Liver (tissue), 3 donors: ENCODE data around the gene FRMD5.

Experiments
- EGR1 ChIP-seq, 2 donors: IDR thresholded peaks; 2 replicates each; pipeline ENCODE4 v1.6.1; 2016 to 2018; ENCODE audit warnings: antibody characterized with exemption in 2 of 2, low read depth in 2 of 2
- FOXA1 ChIP-seq: IDR thresholded peaks from 2 replicates; pipeline ENCODE4 v1.6.1; 2016; ENCODE audit warnings: antibody characterized with exemption
- FOXA2 ChIP-seq: IDR thresholded peaks from 2 replicates; pipeline ENCODE4 v1.6.1; 2016; ENCODE audit warnings: antibody characterized with exemption
- GABPA ChIP-seq, 2 donors: IDR thresholded peaks in 1 of 2; conservative IDR thresholded peaks in 1 of 2; 2 replicates each; pipeline ENCODE4 v1.6.1; 2016; ENCODE audit warnings: antibody characterized with exemption in 2 of 2, mild to moderate bottlenecking in 1 of 2, moderate library complexity in 1 of 2
- HNF4A ChIP-seq, 2 donors: conservative IDR thresholded peaks; 2 replicates each; pipeline ENCODE4 v1.6.1; 2016; ENCODE audit warnings: antibody characterized with exemption in 2 of 2, mild to moderate bottlenecking in 2 of 2
- JUND ChIP-seq, 2 donors: IDR thresholded peaks; 2 replicates each; pipeline ENCODE4 v1.6.1; 2016; ENCODE audit warnings: antibody characterized with exemption in 2 of 2
- RXRA ChIP-seq, 2 donors: IDR thresholded peaks; 2 replicates each; pipeline ENCODE4 v1.6.1; 2017 to 2018; ENCODE audit warnings: antibody characterized with exemption in 2 of 2, mild to moderate bottlenecking in 1 of 2
- SP1 ChIP-seq: IDR thresholded peaks from 2 replicates; pipeline ENCODE4 v1.6.1; 2018; ENCODE audit warnings: antibody characterized with exemption, mild to moderate bottlenecking
- TAF1 ChIP-seq: conservative IDR thresholded peaks from 2 replicates; pipeline ENCODE4 v1.6.1; 2016; ENCODE audit warnings: antibody characterized with exemption, mild to moderate bottlenecking
- YY1 ChIP-seq: IDR thresholded peaks from 2 replicates; pipeline ENCODE4 v1.6.1; 2016; ENCODE audit warnings: antibody characterized with exemption, mild to moderate bottlenecking
- TF ChIP-seq, protein P1 (sequence below): fragments of 150-350 bp; IDR thresholded peaks from 2 replicates; pipeline ENCODE4 v1.5.1; 2017; ENCODE audit warnings: improper control_type of control experiment, low read depth, low read length; ENCODE audit not compliant: missing input control
- TF ChIP-seq, protein P2 (sequence below): IDR thresholded peaks from 2 replicates; pipeline ENCODE4 v1.6.1; 2016; ENCODE audit warnings: antibody characterized with exemption
- TF ChIP-seq, protein P3 (sequence below): IDR thresholded peaks from 2 replicates; pipeline ENCODE4 v1.6.1; 2016; ENCODE audit warnings: antibody characterized with exemption, mild to moderate bottlenecking
- TF ChIP-seq, protein P4 (sequence below): IDR thresholded peaks from 2 replicates; pipeline ENCODE4 v1.6.1; 2016; ENCODE audit warnings: antibody characterized with exemption
- donor health status: healthy.
- donor health status: healthy.

DNA sequence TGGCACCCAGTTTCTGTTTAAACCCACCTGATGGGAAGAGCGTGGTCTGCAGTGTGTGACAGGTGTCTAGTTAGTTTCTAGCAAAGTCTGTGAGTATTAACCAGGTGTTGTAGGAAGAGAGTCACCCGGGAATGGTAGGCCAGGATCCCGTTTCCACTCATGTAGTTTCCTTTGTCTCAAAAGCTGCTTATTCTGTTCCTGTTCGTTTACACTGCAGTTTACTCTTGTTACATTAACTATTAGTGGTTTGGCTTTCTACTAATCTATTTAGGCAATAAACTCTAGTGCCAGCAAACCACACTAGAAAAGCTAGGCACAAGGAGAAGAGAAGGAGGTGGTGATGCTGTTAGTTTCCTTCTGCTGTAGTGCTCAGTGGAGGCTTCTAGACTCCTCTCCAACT lies 335.5 kb downstream of the FRMD5 start:
- TF ChIP-seq YY1 (no peak), EGR1 (IDR thresholded peaks at IDR 0.05; ENCODE audit: low read depth in 2 of 2) (no peak), JUND (IDR thresholded peaks at IDR 0.05) (no peak), RXRA (IDR thresholded peaks at IDR 0.05) (no peak), GABPA (IDR thresholded peaks at IDR 0.05 in 1 of 2, conservative IDR thresholded peaks at IDR 0.05 in 1 of 2) (no peak), FOXA1 (no peak), FOXA2 (no peak), SP1 (no peak), TAF1 (no peak), HNF4A (conservative IDR thresholded peaks at IDR 0.05) (no peak)
- TF ChIP-seq, protein P1, sequence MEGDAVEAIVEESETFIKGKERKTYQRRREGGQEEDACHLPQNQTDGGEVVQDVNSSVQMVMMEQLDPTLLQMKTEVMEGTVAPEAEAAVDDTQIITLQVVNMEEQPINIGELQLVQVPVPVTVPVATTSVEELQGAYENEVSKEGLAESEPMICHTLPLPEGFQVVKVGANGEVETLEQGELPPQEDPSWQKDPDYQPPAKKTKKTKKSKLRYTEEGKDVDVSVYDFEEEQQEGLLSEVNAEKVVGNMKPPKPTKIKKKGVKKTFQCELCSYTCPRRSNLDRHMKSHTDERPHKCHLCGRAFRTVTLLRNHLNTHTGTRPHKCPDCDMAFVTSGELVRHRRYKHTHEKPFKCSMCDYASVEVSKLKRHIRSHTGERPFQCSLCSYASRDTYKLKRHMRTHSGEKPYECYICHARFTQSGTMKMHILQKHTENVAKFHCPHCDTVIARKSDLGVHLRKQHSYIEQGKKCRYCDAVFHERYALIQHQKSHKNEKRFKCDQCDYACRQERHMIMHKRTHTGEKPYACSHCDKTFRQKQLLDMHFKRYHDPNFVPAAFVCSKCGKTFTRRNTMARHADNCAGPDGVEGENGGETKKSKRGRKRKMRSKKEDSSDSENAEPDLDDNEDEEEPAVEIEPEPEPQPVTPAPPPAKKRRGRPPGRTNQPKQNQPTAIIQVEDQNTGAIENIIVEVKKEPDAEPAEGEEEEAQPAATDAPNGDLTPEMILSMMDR: no peak
- TF ChIP-seq, protein P2, sequence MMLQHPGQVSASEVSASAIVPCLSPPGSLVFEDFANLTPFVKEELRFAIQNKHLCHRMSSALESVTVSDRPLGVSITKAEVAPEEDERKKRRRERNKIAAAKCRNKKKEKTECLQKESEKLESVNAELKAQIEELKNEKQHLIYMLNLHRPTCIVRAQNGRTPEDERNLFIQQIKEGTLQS: no peak
- TF ChIP-seq, protein P3, sequence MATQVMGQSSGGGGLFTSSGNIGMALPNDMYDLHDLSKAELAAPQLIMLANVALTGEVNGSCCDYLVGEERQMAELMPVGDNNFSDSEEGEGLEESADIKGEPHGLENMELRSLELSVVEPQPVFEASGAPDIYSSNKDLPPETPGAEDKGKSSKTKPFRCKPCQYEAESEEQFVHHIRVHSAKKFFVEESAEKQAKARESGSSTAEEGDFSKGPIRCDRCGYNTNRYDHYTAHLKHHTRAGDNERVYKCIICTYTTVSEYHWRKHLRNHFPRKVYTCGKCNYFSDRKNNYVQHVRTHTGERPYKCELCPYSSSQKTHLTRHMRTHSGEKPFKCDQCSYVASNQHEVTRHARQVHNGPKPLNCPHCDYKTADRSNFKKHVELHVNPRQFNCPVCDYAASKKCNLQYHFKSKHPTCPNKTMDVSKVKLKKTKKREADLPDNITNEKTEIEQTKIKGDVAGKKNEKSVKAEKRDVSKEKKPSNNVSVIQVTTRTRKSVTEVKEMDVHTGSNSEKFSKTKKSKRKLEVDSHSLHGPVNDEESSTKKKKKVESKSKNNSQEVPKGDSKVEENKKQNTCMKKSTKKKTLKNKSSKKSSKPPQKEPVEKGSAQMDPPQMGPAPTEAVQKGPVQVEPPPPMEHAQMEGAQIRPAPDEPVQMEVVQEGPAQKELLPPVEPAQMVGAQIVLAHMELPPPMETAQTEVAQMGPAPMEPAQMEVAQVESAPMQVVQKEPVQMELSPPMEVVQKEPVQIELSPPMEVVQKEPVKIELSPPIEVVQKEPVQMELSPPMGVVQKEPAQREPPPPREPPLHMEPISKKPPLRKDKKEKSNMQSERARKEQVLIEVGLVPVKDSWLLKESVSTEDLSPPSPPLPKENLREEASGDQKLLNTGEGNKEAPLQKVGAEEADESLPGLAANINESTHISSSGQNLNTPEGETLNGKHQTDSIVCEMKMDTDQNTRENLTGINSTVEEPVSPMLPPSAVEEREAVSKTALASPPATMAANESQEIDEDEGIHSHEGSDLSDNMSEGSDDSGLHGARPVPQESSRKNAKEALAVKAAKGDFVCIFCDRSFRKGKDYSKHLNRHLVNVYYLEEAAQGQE: no peak
- TF ChIP-seq, protein P4, sequence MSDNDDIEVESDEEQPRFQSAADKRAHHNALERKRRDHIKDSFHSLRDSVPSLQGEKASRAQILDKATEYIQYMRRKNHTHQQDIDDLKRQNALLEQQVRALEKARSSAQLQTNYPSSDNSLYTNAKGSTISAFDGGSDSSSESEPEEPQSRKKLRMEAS: no peak
